ENCODE measurements around the gene CFAP210.

The CFAP210 gene

DNA sequence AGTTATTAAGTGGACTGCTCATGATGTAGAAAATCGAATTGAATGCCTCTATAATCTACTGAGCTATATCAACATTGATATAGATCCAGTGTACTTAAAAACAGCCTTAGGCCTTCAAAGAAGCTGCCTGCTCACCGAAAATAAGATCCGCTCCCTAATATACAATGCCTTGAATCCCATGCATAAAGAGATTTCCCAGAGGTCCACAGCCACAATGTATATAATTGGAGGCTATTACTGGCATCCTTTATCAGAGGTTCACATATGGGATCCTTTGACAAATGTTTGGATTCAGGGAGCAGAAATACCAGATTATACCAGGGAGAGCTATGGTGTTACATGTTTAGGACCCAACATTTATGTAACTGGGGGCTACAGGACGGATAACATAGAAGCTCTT, 41.4 kb upstream of the CFAP210 start:
- Mint-ChIP-seq H3K36me3 (ENCODE audit: low read depth) (peaks cover 24% of the 10 kb centered on the region), H3K9me3 (peaks cover 6% of the 10 kb centered on the region), H3K4me3 (peak overlapping the region; percentile 92), H3K4me1 (peaks cover 40% of the 10 kb centered on the region), H3K27ac (no peak overlapping the region), H3K27me3 (ENCODE audit: low read depth, poor library complexity) (peaks cover 15% of the 10 kb centered on the region)
- no peak for DNase-seq
- TF ChIP-seq, protein P1, sequence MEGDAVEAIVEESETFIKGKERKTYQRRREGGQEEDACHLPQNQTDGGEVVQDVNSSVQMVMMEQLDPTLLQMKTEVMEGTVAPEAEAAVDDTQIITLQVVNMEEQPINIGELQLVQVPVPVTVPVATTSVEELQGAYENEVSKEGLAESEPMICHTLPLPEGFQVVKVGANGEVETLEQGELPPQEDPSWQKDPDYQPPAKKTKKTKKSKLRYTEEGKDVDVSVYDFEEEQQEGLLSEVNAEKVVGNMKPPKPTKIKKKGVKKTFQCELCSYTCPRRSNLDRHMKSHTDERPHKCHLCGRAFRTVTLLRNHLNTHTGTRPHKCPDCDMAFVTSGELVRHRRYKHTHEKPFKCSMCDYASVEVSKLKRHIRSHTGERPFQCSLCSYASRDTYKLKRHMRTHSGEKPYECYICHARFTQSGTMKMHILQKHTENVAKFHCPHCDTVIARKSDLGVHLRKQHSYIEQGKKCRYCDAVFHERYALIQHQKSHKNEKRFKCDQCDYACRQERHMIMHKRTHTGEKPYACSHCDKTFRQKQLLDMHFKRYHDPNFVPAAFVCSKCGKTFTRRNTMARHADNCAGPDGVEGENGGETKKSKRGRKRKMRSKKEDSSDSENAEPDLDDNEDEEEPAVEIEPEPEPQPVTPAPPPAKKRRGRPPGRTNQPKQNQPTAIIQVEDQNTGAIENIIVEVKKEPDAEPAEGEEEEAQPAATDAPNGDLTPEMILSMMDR (IDR thresholded peaks at IDR 0.05) = no peak

GRCh38 chr2:169734169-169734847, 40.1 kb upstream of the CFAP210 start:
- peak overlapping the region; percentile 71 for H3K27ac Mint-ChIP-seq
- H3K9me3 Mint-ChIP-seq = peaks cover 4% of the 10 kb centered on the region
- TF ChIP-seq, protein P1 (IDR thresholded peaks at IDR 0.05) = no peak
- peaks cover 14% of the 10 kb centered on the region for H3K36me3 Mint-ChIP-seq (ENCODE audit: low read depth)
- peak; percentile 67 for DNase-seq
- peaks cover 15% of the 10 kb centered on the region for H3K27me3 Mint-ChIP-seq (ENCODE audit: low read depth, poor library complexity)
- peaks cover 32% of the 10 kb centered on the region for H3K4me1 Mint-ChIP-seq
- peak overlapping the region; percentile 92 for H3K4me3 Mint-ChIP-seq

- no peak for DNase-seq
- Mint-ChIP-seq H3K36me3 (ENCODE audit: low read depth) (peaks cover 4% of the 10 kb centered on the region), H3K4me1 (peaks cover 26% of the 10 kb centered on the region), H3K27ac (no peak overlapping the region), H3K4me3 (peak overlapping the region; percentile 98), H3K9me3 (no peaks in the 10 kb centered on the region), H3K27me3 (ENCODE audit: low read depth, poor library complexity) (peaks cover 15% of the 10 kb centered on the region)
- TF ChIP-seq, protein P1 (IDR thresholded peaks at IDR 0.05) = no peak
Measured at GRCh38 chr2:169732583-169733358, 38.6 kb upstream of the CFAP210 start.

DNA sequence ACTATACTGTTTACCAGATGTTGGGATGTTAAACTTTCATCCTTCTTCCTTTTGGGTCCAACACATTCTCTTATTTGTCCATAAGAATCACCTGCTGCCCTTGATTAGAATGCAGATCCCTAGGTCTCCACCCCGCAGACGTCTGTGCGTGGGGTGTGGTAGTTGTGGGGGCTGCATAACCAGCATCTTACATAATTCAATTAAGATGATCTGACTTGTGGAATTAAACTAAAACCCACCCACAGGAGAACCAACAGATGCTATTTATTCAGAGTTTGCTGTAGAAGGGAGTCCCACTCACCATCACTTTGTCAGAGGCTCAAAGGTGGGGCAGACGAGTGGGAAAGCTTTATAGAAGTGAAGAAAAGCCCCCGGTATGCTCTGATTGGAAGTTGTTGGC, 37.9 kb upstream of the CFAP210 start:
- H3K36me3 Mint-ChIP-seq (ENCODE audit: low read depth) = peaks cover 1% of the 10 kb centered on the region

GRCh38 chr2:169729274-169729605, 35.0 kb upstream of the CFAP210 start:
- Mint-ChIP-seq H3K27ac (no peak overlapping the region), H3K36me3 (ENCODE audit: low read depth) (no peaks in the 10 kb centered on the region), H3K4me3 (no peak overlapping the region), H3K27me3 (ENCODE audit: low read depth, poor library complexity) (peaks cover 15% of the 10 kb centered on the region), H3K9me3 (no peaks in the 10 kb centered on the region), H3K4me1 (no peaks in the 10 kb centered on the region)
- TF ChIP-seq, protein P1 (IDR thresholded peaks at IDR 0.05) = no peak
- DNase-seq = no peak

More for the DNA sequence above, 37.9 kb upstream of the CFAP210 start:
- Mint-ChIP-seq H3K9me3 (no peaks in the 10 kb centered on the region), H3K27me3 (ENCODE audit: low read depth, poor library complexity) (peaks cover 15% of the 10 kb centered on the region), H3K4me3 (peak overlapping the region; percentile 58), H3K4me1 (peaks cover 22% of the 10 kb centered on the region), H3K27ac (no peak overlapping the region)
- TF ChIP-seq, protein P1 (IDR thresholded peaks at IDR 0.05) = no peak
- DNase-seq = no peak
